Trophoblast cell (in vitro differentiated cells and primary cell): ENCODE results near the gene AUH.
"Not testable (repeated sequence)": the region's sequence is repeated elsewhere in the genome, so short reads cannot be mapped to it uniquely, and the experiment has no call there.

Experiments
- DNase-seq, 2 donors: peaks; one replicate each; pipeline ENCODE4 v3.0.0-alpha.2; 2016
- H2AFZ ChIP-seq: 2 replicates; pipeline ENCODE4 v1.6.1; 2013; ENCODE audit warnings: low read length, moderate library complexity, mild to moderate bottlenecking; ENCODE audit not compliant: insufficient read depth, poor library complexity
- H2AK5ac ChIP-seq: 2 replicates; pipeline ENCODE4 v1.6.1; 2013; ENCODE audit warnings: mild to moderate bottlenecking, low read length
- H2BK120ac ChIP-seq: 2 replicates; pipeline ENCODE4 v1.6.1; 2013; ENCODE audit warnings: low read length, mild to moderate bottlenecking, moderate library complexity; ENCODE audit not compliant: insufficient read depth, poor library complexity
- H2BK12ac ChIP-seq: 2 replicates; pipeline ENCODE4 v1.6.1; 2013; ENCODE audit warnings: mild to moderate bottlenecking, low read length, moderate library complexity
- H2BK5ac ChIP-seq: 2 replicates; pipeline ENCODE4 v1.6.1; 2013; ENCODE audit warnings: low read length, low read depth, moderate library complexity, mild to moderate bottlenecking; ENCODE audit not compliant: poor library complexity
- H3K14ac ChIP-seq: 2 replicates; pipeline ENCODE4 v1.6.1; 2013; ENCODE audit warnings: mild to moderate bottlenecking, low read length
- H3K18ac ChIP-seq: 2 replicates; pipeline ENCODE4 v1.6.1; 2013; ENCODE audit warnings: mild to moderate bottlenecking, low read length
- H3K23ac ChIP-seq: 2 replicates; pipeline ENCODE4 v1.6.1; 2013; ENCODE audit warnings: low read length
- H3K27ac ChIP-seq: 2 replicates; pipeline ENCODE4 v1.5.1; 2013; ENCODE audit warnings: low read depth, mild to moderate bottlenecking, inconsistent platforms, low read length, moderate library complexity
- H3K27me3 ChIP-seq: 2 replicates; pipeline ENCODE4 v1.6.1; 2013; ENCODE audit warnings: inconsistent platforms, mild to moderate bottlenecking, low read length, moderate library complexity; ENCODE audit not compliant: insufficient read depth
- H3K36me3 ChIP-seq, 2 experiments: 1 replicate in 1 of 2; 2 replicates in 1 of 2; pipeline ENCODE4 v1.6.1; 2013; ENCODE audit warnings: low read length in 2 of 2, mild to moderate bottlenecking in 2 of 2, moderate library complexity in 1 of 2; ENCODE audit not compliant: insufficient read depth in 2 of 2, control insufficient read depth in 1 of 2
- H3K4ac ChIP-seq: 2 replicates; pipeline ENCODE4 v1.6.1; 2013; ENCODE audit warnings: low read depth, mild to moderate bottlenecking, low read length, moderate library complexity
- H3K4me1 ChIP-seq, 2 experiments: 1 replicate in 1 of 2; 2 replicates in 1 of 2; pipeline ENCODE4 v1.6.1; 2013; ENCODE audit warnings: low read length in 2 of 2, mild to moderate bottlenecking in 2 of 2, moderate library complexity in 1 of 2; ENCODE audit not compliant: insufficient read depth in 2 of 2, control insufficient read depth in 1 of 2
- H3K4me2 ChIP-seq: 2 replicates; pipeline ENCODE4 v1.6.1; 2013; ENCODE audit warnings: inconsistent platforms, mild to moderate bottlenecking, low read length, moderate library complexity
- H3K4me3 ChIP-seq: 2 replicates; pipeline ENCODE4 v1.5.1; 2013; ENCODE audit warnings: mild to moderate bottlenecking, low read depth, low read length, inconsistent platforms
- H3K79me1 ChIP-seq: one replicate; pipeline ENCODE4 v1.6.1; 2013; ENCODE audit warnings: low read length
- H3K79me2 ChIP-seq: 2 replicates; pipeline ENCODE4 v1.6.1; 2013; ENCODE audit warnings: low read length, mild to moderate bottlenecking; ENCODE audit not compliant: control insufficient read depth, insufficient read depth, poor library complexity
- H3K9ac ChIP-seq: 2 replicates; pipeline ENCODE4 v1.6.1; 2013; ENCODE audit warnings: mild to moderate bottlenecking, low read length
- H3K9me3 ChIP-seq: 2 replicates; pipeline ENCODE4 v1.6.1; 2013; ENCODE audit warnings: low read depth, mild to moderate bottlenecking, control low read depth, inconsistent platforms, low read length; ENCODE audit not compliant: insufficient read depth
- H4K12ac ChIP-seq: 2 replicates; pipeline ENCODE4 v1.6.1; 2013; ENCODE audit warnings: low read depth, mild to moderate bottlenecking, low read length, moderate library complexity
- H4K8ac ChIP-seq: 2 replicates; pipeline ENCODE4 v1.6.1; 2013; ENCODE audit warnings: low read depth, mild to moderate bottlenecking, low read length, moderate library complexity
- H4K91ac ChIP-seq: one replicate; pipeline ENCODE4 v1.6.1; 2013; ENCODE audit warnings: low read depth, mild to moderate bottlenecking, low read length, moderate library complexity
- WGBS: extraction: QIAGEN DNeasy Blood & Tissue Kit; methylation state at CpG from one replicate; pipeline ENCODE4 v1.1.7; 2013; ENCODE audit warnings: missing lambda C conversion rate; ENCODE audit not compliant: insufficient read length, insufficient coverage; ENCODE audit errors: extremely low coverage; 5-methylcytosine and 5-hydroxymethylcytosine counted together

The AUH gene

GRCh38 chr9:91391818-91392217 is 30.1 kb upstream of the AUH start:
- DNase-seq = no peak
- Histone ChIP-seq H3K4me2 (no peak overlapping the region), H2BK5ac (no peak overlapping the region), H2AFZ (no peak overlapping the region), H2BK120ac (no peak overlapping the region), H3K4ac (no peak overlapping the region), H4K12ac (no peak overlapping the region), H2BK12ac (no peak overlapping the region), H3K4me3 (no peak overlapping the region), H3K9me3 (peaks cover 1% of the 10 kb centered on the region), H3K18ac (no peak overlapping the region), H3K4me1 (peaks cover 0 to 2% of the 10 kb centered on the region in 2 experiments), H3K79me2 (no peaks in the 10 kb centered on the region), H3K79me1 (no peaks in the 10 kb centered on the region), H2AK5ac (no peak overlapping the region), H4K8ac (no peak overlapping the region), H3K27ac (no peak overlapping the region), H3K9ac (no peak overlapping the region), H3K23ac (no peak overlapping the region), H3K14ac (no peak overlapping the region), H3K36me3 (no peaks in the 10 kb centered on the region), H3K27me3 (no peaks in the 10 kb centered on the region), H4K91ac (no peak overlapping the region)
- no CpG with 5 or more reads among the region's 2 CpGs for WGBS

GRCh38 chr9:91391412-91391811 is 29.7 kb upstream of the AUH start:
- Histone ChIP-seq H2AFZ (no peak overlapping the region), H3K36me3 (no peaks in the 10 kb centered on the region), H3K27me3 (no peaks in the 10 kb centered on the region), H2BK5ac (no peak overlapping the region), H3K79me2 (no peaks in the 10 kb centered on the region), H2BK12ac (no peak overlapping the region), H4K91ac (no peak overlapping the region), H3K79me1 (no peaks in the 10 kb centered on the region), H3K14ac (no peak overlapping the region), H3K18ac (no peak overlapping the region), H3K4me2 (no peak overlapping the region), H3K9ac (no peak overlapping the region), H3K4me1 (peaks cover 0 to 2% of the 10 kb centered on the region in 2 experiments), H4K12ac (no peak overlapping the region), H4K8ac (no peak overlapping the region), H3K9me3 (peaks cover 1% of the 10 kb centered on the region), H3K4me3 (no peak overlapping the region), H2AK5ac (no peak overlapping the region), H2BK120ac (no peak overlapping the region), H3K23ac (no peak overlapping the region), H3K4ac (no peak overlapping the region), H3K27ac (no peak overlapping the region)
- WGBS = no CpG with 5 or more reads among the region's 5 CpGs
- no peak for DNase-seq

- H3K14ac ChIP-seq, H3K18ac ChIP-seq, H2BK120ac ChIP-seq, H3K4me2 ChIP-seq, H3K9ac ChIP-seq, H4K8ac ChIP-seq, H3K79me1 ChIP-seq, H2BK12ac ChIP-seq, H3K36me3 ChIP-seq, H3K4me1 ChIP-seq, DNase-seq, H2AK5ac ChIP-seq, H3K9me3 ChIP-seq, H4K91ac ChIP-seq, H3K79me2 ChIP-seq, H3K4me3 ChIP-seq, H4K12ac ChIP-seq, H3K4ac ChIP-seq, H3K27me3 ChIP-seq, H2AFZ ChIP-seq, H3K23ac ChIP-seq, H2BK5ac ChIP-seq, H3K27ac ChIP-seq: not testable (repeated sequence)
- no CpG with 5 or more reads among the region's 4 CpGs for WGBS
Observed at GRCh38 chr9:91389686-91390085, 28.0 kb upstream of the AUH start.

GRCh38 chr9:91386765-91387164 is 25.0 kb upstream of the AUH start:
- Histone ChIP-seq H3K23ac (no peak overlapping the region), H2BK120ac (no peak overlapping the region), H3K9ac (no peak overlapping the region), H3K79me2 (no peaks in the 10 kb centered on the region), H3K4me3 (no peak overlapping the region), H3K36me3 (no peaks in the 10 kb centered on the region), H3K4me2 (no peak overlapping the region), H4K91ac (no peak overlapping the region), H3K27me3 (no peaks in the 10 kb centered on the region), H3K79me1 (no peaks in the 10 kb centered on the region), H3K18ac (no peak overlapping the region), H4K12ac (no peak overlapping the region), H3K27ac (no peak overlapping the region), H2AK5ac (no peak overlapping the region), H3K4me1 (no peaks in the 10 kb centered on the region), H3K14ac (no peak overlapping the region), H3K9me3 (peaks cover 1% of the 10 kb centered on the region), H2AFZ (no peak overlapping the region), H2BK5ac (no peak overlapping the region), H2BK12ac (no peak overlapping the region), H3K4ac (no peak overlapping the region), H4K8ac (no peak overlapping the region)
- DNase-seq = no peak
